ENCODE results near the gene CCDC33.

Gene CCDC33

GRCh38 chr15:74291101-74292071 lies 55.3 kb downstream of the CCDC33 start:
- DNase-seq = peak; percentile 96

GRCh38 chr15:74293021-74293810 lies 57.1 kb downstream of the CCDC33 start:
- DNase-seq = no peak

- no peak for DNase-seq
Measured at GRCh38 chr15:74294010-74294409, 57.9 kb downstream of the CCDC33 start.

GRCh38 chr15:74295800-74296199 lies 59.7 kb downstream of the CCDC33 start:
- DNase-seq = no peak

- no peak for DNase-seq
Measured at GRCh38 chr15:74297887-74298286, 61.8 kb downstream of the CCDC33 start.

- DNase-seq = no peak
Measured at GRCh38 chr15:74300057-74300795, 64.1 kb downstream of the CCDC33 start.

GRCh38 chr15:74301583-74302361 lies 65.6 kb downstream of the CCDC33 start:
- DNase-seq = no peak

- DNase-seq = peak; percentile 70
Measured at GRCh38 chr15:74302821-74303359, 66.8 kb downstream of the CCDC33 start.

GRCh38 chr15:74303741-74304309 lies 67.7 kb downstream of the CCDC33 start:
- DNase-seq = no peak

- DNase-seq = no peak
Measured at GRCh38 chr15:74304431-74304830, 68.3 kb downstream of the CCDC33 start.

- DNase-seq = no peak
Measured at GRCh38 chr15:74305687-74306086, 69.6 kb downstream of the CCDC33 start.

GRCh38 chr15:74306781-74307217 lies 70.7 kb downstream of the CCDC33 start:
- no peak for DNase-seq

GRCh38 chr15:74307827-74308811 lies 72.0 kb downstream of the CCDC33 start:
- DNase-seq = no peak

GRCh38 chr15:74311734-74312444 lies 75.8 kb downstream of the CCDC33 start:
- no peak for DNase-seq

GRCh38 chr15:74312445-74313007 lies 76.4 kb downstream of the CCDC33 start:
- DNase-seq = no peak

- DNase-seq = no peak
Measured at GRCh38 chr15:74313889-74314288, 77.8 kb downstream of the CCDC33 start.

- DNase-seq = peak; percentile 76
Measured at GRCh38 chr15:74314795-74315438, 78.8 kb downstream of the CCDC33 start.

GRCh38 chr15:74315626-74316025 lies 79.5 kb downstream of the CCDC33 start:
- DNase-seq = peak; percentile 67

GRCh38 chr15:74316141-74316540 lies 80.0 kb downstream of the CCDC33 start:
- no peak for DNase-seq
